ENCODE data around the gene TNFRSF1B.

GRCh38 chr1:12189328-12189682 is 22.5 kb downstream of the TNFRSF1B start:
- TF ChIP-seq EZH2 (IDR thresholded peaks at IDR 0.05; ENCODE audit: borderline replicate concordance, low read depth, low read length) (no peak), PML (IDR thresholded peaks at IDR 0.05; ENCODE audit: low read length) (no peak), RFX5 (IDR thresholded peaks at IDR 0.05; ENCODE audit: low read depth, low read length) (no peak), MYBL2 (IDR thresholded peaks at IDR 0.05; ENCODE audit: low read depth) (no peak), MYBL2 (CRISPR knock-in tag; IDR thresholded peaks at IDR 0.05; ENCODE audit: borderline replicate concordance) (no peak), ZNF3 (CRISPR knock-in tag; IDR thresholded peaks at IDR 0.05) (no peak), GATA2 (CRISPR knock-in tag; IDR thresholded peaks at IDR 0.05) (no peak), ATF3 (IDR thresholded peaks at IDR 0.05) (no peak), ATF3 (CRISPR knock-in tag; conservative IDR thresholded peaks at IDR 0.05) (no peak)
